ENCODE data around the gene ZNF407.

ZNF407 gene

DNA sequence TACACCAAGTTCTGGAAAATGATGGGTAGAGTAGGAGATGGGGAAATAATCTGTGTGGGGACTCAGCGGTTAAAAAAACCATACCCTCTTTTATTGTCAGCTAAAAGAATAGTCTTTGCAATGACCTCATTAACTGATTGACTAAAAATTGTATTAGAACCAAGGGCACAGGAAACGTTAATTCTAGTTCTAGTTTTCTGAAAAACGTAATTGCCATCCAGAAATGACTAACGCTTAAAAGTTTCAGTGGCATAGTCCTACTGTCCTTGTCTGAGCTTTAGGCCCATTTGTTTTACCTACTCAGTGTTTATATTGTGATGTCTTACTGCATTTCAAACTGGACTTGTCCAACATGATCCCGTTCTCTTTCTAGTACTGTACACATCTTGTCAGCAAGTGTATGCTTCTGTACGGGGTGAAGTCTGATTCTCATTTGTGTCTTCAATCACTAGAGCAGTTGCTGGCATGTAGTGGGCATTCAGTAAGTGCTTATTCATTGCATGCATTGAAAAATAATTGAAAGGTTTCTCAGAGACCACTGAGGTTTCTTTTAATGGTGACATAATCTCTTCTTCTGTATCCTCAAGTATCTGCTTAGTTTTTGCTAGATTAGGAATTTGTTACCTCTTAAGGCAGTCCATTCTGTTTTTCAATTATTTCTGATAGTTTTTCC, 81.5 kb downstream of the ZNF407 start:
- no peak for DNase-seq

DNA sequence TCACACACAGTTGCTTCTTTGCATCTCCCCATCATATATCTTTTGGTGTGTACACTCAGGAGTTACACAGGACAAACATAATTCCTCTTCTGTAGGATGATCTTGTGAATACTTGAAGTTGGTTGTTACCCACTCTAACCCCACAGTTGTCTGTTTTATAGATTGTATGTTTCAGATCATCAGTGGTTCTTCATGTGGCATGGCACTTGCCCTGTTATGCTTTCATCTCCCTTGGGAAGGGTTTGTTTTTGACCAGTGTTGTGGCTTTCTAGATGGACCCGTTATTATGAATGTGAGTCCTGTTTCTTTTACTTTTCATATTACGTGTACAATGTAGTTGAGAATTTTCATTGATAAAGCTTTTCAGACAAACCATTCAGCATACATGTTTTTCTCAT, 82.0 kb downstream of the ZNF407 start:
- no peak for DNase-seq

DNA sequence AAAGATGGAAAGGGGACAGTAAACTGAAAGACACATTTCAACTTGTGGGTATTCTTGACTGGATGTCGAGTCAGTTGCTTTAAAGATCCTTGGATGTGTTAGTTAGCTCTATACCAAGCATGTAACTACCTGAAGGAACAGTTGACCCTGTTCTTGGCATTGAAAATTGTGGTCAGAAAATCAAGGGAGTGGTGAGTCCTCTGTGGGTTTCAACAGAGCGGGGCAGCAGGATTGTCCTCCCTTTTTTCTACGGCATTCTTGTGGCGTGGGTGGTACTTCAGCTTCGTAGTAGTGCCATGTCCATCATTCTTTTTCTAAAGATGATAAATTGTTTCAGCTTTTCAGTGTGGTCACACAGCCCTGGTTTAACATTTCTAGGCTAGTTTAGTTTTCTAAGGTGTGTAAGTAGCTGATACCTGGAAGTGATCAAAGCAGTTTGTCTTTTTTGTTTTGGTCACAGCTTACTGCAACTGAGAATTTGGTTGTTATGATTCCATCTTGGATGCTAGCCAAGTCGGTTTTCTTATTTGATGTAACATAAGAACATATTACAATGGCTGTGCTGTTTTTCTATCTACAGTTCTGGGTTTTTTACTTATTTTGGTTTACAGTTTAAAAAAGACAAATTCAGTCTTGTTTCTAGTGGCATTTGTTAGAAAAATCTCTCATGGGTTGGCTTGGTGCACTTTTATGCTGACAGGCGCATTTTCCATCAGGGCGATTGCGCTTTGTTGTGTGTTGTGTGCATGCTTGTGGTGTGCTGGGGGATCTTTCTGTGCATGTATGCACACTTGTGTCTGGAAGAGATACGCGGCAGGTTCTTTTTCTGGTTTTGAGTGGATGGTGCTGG, 84.7 kb downstream of the ZNF407 start:
- DNase-seq: no peak

DNA sequence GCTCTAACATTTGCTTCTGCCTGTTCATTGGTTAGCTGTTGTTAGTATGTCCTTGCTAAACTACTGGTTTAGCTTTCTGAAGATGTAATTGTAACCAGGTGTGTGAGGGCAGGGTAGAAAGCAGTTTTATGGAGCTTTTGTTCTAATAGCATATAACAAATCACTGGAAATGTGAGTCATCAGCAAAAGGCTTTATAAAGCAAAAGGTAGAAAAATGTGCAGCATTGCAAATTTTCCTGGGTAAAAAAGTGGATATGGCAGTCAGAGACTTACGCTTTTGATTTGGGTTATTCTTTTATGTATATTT, 85.3 kb downstream of the ZNF407 start:
- DNase-seq: no peak

DNA sequence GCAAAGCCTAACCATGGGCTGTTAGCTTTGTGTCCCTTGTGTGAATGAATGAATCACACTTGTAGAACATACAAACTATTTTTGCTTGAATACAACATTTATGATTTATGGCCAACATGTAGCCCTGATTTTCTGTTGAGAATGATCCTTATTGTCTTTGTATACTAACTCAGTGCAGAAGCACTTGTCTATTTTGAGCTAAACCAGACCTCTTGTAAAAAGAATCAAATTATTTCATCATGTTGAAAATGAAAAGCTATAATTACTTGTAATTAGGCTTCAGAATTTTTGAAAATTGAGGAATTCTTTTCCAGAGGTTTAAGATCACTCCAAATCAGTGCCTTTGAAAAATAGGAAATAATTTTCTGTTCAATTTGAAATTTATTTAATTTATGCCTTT, 85.9 kb downstream of the ZNF407 start:
- DNase-seq: no peak

DNA sequence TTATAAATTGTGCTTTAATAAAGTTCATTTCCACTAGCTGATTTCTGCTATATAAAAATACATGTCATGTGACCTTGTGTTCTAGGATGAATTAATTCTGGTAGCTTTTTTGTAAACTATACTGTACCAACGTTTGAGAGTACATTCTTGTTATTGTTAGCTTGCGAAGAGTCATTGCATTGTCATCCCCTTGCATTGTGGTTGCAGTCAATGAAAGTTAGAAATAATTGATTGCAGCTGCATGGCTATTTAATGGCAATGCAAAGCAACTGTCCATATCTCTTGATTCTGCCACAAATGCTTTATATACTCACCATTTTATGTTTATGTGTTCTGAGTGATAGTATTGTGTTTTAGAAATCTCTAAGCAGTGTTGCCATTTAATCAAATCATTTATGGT, 91.6 kb downstream of the ZNF407 start:
- no peak for DNase-seq

DNA sequence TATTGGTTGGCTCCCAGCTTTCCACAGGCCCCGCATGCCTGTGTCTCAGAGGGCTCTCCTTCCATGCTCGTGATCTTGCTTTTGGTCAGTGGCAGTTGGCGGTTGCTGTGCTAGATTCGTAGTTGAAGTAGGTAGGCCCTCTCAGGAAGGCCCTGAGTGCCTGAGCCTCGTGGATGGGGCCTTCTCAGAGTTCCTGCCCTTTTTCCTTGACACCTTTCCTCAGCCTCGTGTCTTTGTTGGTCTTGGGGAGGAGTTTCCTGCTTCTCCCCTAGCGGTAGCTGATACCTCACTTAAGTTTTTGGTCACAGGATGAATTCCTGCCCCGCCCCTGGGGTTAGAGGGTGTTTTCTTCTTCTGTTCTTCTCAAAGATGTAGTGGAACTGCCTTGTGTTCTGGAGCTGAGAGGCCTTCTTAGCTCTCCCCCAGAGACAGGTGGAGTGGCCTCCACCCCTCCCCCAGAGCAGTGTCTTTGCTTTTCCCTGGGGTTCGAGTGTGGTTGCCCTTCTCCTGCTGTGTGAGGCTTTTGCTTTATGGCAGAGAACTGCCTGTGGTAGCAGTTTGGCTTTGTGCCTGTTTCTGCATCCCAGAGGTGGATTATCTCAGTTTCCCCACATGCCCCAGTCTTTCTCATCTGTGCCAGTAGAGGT, 94.8 kb downstream of the ZNF407 start:
- no peak for DNase-seq

DNA sequence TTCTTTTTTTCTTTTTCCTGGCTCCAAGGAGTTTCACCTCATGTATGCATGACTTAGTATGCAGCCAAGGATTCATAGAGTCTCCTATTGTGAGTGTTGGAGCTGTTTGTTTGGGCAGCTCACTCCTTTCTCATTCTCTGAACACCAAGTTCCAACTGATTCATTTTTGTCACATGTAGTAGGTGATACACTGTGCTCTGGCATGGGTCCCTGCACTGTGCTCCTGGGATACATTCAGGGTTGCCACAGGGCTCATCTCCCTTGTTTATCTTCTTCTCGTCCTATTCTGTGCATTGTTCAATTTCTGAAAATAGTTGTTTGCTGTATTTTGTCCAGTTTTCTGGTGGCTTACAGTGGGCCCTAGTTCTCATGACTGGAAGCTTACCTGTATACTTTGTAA, 96.8 kb downstream of the ZNF407 start:
- no peak for DNase-seq

DNA sequence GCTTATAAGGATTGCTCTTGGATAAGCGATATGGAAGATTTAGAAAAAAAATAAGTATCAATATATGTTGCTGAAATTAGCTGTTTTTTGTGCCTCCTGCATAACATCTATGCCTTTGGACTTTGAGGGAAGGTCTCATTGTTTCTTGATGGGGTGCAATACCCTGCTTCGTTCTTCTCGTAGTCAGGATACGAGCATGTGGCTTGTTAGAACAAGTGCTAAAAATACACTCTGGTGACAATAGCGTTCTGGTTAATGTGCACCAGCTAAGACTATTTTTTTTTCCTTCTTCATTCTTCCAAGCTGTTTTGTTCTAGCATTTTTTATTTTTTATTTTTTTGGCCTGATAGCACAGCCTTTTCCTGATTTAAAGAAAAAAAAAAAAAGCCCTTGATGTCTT, 97.5 kb downstream of the ZNF407 start:
- DNase-seq: no peak

DNA sequence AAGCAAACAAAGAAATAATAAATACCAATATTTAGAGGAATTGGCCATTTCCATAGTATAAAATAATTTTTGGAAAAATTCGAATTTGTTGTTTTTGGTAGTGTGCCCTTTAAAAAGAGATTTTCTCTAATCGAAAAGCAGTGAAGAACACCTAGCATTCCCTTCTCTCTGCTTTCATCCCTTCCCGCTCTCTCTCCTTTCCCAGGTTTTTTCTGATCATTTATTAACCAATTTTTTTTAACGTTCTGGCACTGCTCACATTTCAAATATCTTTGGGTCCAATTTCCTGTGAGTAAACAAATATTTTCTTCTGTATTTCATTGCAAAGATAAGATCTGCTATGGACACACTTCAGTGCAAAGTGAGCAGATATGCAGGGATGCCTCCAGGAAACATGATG, 101.2 kb downstream of the ZNF407 start:
- no peak for DNase-seq

DNA sequence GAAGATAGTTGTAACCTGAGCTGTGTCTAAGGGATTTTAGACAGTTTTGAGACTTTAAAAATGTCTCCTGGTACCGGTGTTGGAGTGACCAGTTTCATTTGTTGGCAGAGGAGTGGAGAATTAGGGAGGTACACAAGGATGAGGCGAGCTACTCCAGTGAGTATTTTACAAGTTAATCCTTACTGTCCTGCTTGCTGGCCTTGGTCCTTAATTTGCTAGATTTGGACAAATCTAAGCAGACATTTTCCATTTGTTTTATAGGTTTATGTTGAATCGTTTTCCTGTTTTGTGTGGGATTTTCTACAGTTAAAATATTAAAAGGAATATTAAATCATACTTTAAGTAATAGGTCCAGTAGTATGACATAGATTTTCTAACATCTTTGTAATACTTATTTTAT, 101.8 kb downstream of the ZNF407 start:
- DNase-seq: no peak

DNA sequence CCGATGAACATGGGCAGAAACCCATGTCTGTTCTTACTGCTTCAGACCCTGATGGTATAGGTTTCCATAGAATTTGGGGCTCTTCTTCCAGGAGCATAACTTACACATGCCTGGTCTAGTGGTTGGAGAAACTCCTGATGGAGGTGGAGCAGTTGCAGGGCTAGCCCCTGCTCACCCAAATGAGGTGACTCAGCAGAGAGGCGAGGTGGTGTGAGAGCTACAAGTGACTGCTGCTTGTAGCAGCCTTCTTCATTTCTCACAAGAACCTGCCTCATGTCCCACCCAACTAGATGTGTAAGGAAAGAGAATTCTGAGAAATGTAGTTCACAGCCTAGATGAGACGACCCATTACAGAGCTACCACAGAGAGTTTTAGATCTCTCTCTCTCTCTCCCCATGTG, 105.3 kb downstream of the ZNF407 start:
- no peak for DNase-seq

DNA sequence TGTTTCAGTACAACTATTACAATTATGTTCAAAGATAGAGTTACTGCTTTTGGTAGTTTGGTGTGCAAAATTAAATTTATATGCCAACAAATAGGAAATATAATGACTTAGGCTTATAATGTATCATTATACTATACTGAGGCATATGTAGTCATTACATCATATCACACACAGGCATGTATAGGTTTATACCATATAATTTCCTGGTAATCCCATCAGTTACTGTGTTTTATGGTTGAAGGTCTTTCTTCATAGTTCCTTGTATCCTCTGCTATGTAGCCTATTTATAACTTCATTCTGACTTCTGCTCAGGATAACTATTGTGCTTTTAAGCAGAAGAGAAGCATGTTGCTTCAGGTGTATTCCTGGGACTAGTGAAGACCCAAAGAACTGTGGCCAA, 110.5 kb downstream of the ZNF407 start:
- no peak for DNase-seq

DNA sequence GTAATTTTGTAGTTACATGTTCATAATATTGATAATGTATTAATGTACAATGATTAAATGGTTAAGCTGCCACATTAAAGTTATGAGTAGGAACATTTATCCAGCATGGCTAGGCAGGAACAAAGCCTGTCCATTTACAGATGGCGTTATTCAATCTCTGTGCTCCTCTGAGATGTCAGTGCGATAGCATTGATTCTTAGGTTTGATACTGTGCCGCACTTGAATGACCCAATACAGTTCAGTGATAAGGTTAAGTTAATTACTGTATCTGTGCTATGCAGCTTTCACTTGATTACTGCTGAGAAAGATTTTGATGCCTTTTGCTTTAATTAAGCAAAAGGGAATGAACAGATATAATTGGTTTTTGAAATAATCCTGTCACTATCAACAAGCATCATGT, 111.8 kb downstream of the ZNF407 start:
- DNase-seq: no peak

DNA sequence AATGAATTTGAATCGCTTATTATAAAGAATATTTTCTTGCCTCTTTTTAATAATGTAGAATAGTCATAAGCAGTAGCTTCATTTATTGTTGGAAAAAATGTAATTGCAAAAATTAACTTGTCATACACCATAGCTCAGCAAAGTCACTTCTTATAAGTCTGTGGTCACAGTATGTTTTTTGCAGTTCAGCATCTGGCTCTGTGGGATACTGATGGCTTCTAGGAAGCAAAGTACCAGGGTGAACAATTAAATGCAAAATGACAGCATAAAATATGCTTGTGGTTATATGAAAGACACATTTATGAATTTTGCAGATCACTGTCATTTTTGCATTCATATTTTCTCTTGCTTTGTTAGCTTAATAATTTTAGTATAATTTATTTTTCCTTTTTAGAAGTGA, 116.5 kb downstream of the ZNF407 start:
- DNase-seq: no peak

DNA sequence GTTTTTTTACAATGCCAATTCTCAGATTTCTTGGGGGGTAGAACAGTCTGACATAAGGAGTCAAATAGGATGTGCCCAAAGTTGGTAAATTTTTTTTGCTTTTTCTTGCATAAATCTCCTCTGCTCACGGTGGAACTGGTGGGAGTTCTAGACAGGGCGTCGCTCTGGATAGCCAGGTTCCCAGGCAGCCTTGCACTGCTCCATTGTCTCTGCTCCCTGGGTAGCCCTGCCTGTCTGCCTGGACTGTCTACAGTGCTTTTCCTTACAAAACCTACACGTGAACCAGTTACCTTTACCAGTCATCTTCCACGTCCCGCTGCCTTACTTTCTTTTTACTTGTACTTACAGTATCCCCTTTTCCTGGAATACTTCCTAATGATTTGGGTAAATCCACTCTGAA, 117.1 kb downstream of the ZNF407 start:
- DNase-seq: no peak

DNA sequence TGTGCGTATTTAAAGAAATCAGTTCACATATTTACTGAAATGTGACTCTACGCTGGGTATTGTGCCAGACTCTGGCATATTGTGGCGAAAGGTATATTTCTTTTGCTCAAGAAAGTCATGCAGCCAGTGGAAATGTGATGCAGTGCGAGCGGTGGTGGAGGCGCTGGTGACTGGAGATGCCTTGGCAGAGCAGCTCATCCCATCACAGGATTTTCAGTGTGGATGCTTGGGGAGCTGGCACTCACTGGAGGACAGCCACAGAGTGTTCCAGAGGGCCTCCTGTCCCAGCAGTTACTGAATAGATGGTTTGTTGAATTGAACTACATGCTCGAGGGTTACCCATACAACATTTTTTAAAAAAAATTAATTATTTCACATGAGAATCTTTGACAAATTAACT, 117.6 kb downstream of the ZNF407 start:
- DNase-seq: no peak

DNA sequence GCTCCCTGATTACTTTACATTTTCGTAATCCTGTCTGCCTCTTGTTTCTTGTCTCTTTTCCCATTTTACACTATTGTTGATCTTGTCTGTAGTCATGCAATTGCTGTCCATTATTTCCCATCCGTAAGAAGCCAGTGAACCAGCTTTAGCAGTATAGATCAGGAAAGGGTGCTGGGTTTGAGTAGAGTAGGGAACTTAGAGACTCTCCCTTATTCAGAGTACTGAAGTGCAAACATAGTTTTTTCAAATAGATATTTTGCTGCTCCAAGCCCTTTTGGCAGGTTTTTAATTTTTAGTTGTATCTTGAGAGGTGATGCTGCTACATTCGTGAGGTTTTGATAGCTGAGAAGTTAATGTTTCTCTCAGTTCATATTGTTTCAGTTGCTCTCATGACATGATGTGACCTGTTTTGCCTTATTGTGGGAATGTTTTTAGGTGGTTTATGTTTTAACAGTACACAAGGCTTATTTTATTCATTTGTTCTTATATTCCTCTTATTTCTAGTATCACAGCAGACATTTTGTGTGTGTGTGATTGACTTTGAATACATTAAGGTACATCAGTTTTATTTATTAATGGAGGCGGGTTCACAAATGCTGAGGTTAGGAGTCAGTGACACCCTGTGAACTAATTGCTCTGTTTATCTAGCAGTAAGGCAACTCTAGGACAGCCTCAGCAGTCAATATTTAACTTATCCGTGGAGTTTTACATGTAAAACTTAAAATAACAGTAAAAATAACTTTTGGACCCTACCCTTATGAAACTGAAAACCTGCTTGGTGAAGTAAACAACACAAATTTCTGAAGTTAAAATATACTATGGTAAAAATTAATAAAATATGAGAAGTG, 118.4 kb downstream of the ZNF407 start:
- no peak for DNase-seq

DNA sequence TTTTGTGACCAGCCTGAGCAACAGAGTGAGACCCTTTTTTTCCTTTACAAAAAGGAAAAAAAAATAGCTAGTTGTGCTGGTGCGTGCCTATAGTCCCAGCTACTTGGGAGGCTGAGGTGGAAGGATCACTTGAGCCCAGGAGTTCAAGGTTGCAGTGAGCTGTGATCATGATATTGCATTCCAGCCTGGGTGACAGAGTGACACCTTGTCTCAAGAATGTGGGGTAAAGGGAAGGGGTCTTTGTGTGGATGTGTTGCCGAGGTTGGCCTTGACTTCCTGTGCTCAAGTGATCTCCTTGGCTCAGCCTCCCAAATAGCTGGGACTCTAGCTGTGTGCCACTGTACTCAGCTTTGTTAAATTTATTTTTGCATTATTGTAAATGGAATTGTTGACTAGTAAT, 120.6 kb downstream of the ZNF407 start:
- no peak for DNase-seq

DNA sequence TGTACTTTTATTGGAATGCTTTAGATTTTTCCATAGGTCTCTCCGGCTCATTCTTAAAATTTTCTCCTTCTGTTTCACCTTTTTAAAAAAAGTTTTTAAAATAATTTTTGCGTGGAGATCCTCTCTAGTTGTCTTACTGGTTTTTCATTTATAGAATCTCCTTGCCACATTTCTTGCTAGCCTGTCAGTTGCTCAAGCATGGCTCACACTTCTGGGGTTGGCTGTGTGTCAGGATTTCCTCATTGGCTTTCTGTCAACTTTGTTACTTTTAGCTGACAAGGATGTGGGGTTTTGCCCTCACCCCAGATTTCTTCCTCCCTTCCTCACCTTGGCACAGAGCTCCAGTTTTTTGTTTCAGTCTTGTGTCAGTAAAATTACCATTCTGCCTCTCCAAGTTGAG, 124.6 kb downstream of the ZNF407 start:
- no peak for DNase-seq

DNA sequence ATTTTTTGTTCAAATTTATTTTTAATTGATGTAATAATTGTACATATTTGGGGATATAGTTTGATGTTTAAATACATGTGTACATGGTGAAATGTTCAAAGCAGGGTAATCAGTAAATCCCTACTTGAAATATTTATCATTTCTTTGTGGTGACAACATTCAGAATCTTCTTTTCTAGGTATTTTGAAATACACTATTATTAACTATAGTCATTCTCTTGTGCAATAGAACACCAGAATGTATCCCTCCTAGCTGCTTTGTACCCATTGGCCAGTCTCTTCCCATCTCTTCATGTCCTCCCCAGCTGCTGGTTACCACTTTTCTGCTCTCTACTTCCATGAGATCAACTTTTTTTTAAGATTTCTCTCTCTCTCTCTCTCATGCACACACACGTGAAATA, 126.5 kb downstream of the ZNF407 start:
- no peak for DNase-seq

DNA sequence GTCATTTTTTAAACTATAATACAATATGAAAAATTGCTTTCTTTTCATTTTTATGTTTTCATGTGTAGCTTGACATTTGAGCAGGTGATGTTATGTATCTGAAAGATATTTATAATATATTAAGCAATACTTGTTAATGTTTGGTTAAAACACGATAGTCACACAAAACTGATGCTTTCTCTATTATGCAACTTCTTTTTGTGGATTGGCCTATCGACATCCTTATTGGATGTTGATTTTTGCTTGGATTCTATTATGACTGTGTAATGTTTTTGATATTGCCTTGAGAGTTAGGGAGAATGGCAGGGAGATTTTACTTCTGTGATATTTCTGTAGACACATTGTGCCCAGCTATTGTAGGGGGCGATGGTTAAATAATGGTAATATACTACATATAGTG, 128.0 kb downstream of the ZNF407 start:
- DNase-seq: no peak

DNA sequence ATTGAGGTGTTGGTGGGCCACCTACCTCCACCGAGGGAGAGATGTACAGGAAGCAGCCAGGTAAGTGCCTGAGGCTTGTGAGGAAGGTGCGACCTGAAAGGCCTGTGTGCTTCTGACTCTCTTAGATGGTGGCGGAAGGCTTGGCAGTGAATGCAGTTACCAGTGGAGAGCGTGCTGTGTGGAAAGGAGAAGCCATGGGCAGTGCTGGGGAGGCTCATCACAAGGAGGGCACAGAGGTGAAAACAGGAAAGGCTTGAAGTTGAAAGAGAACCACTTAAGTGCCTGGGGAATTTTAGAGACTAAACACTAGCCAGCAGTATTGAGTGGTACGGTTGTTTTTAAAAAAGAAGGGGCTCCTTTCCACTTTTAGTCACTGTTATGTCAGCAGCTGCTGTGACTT, 130.9 kb downstream of the ZNF407 start:
- DNase-seq: no peak

DNA sequence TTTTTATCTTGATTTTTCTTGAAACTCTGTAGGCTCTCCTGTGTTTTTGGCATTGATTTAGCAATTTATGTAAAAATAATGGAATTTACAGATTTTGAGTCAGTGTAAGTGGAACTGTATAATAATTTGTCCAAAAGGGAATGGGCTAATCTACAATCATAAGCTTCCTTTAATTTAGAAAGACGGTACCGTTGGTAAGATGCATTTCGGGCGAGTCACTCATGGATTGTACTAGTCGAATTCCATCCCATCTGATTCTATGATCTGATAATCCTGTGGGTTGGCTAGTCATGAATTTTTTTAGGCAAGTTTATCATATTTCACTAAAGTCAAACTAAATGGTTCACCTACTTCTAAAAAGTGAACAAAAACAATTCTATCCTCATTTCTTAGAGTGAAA, 133.4 kb downstream of the ZNF407 start:
- no peak for DNase-seq
